H1 (cell line): ENCODE measurements around the gene ZNF581. TPM values are rescaled to one million over a fixed set of nuclear protein-coding genes. Genes with fewer than 3 reads are reported as not detected.

Source experiments
- CTCF ChIA-PET: fragments of 300-600 bp; sonication (Branson Sonifier 250); formaldehyde crosslinking; loops from one replicate; lab custom pipeline; 2021; ENCODE audit not compliant: partially characterized antibody; lab: Charles Lee
- POLR2A ChIA-PET: fragments of 300-600 bp; sonication (Branson Sonifier 250); formaldehyde crosslinking; loops from one replicate; lab custom pipeline; 2021; ENCODE audit warnings: inconsistent platforms; ENCODE audit not compliant: partially characterized antibody; lab: Charles Lee
- DNase-seq, 2 experiments: peaks; one replicate each; pipeline versions ENCODE4 v3.0.0 to v3.0.0-alpha.2; 2010 to 2022; ENCODE audit warnings: low spot score in 2 of 2, low read depth in 1 of 2, mixed read lengths in 1 of 2
- FAIRE-seq: peaks from 2 replicates; lab custom pipeline; 2011; peaks lifted over from hg19 to GRCh38; lab: Jason Lieb, UNC
- H2AFZ ChIP-seq: 2 replicates; pipeline ENCODE4 v1.8.1; 2012; ENCODE audit warnings: low read length, inconsistent platforms
- H2AK5ac ChIP-seq: 2 replicates; pipeline ENCODE4 v1.6.1; 2013; ENCODE audit warnings: low read depth, low read length
- H2BK120ac ChIP-seq: replicated peaks from 2 replicates; pipeline ENCODE3; 2013; ENCODE audit warnings: low read depth, low read length, inconsistent platforms
- H2BK12ac ChIP-seq: 2 replicates; pipeline ENCODE4 v1.6.1; 2013; ENCODE audit warnings: low read depth, low read length
- H2BK15ac ChIP-seq: 2 replicates; pipeline ENCODE4 v1.6.1; 2013; ENCODE audit warnings: low read length
- H2BK20ac ChIP-seq: 2 replicates; pipeline ENCODE4 v1.6.1; 2013; ENCODE audit warnings: low read length
- H2BK5ac ChIP-seq: 2 replicates; pipeline ENCODE4 v1.6.1; 2013; ENCODE audit warnings: low read depth, low read length
- H3K14ac ChIP-seq: 2 replicates; pipeline ENCODE4 v1.6.1; 2013; ENCODE audit warnings: inconsistent platforms; ENCODE audit not compliant: insufficient read length
- H3K18ac ChIP-seq: 2 replicates; pipeline ENCODE4 v1.6.1; 2013; ENCODE audit warnings: low read length; ENCODE audit errors: extremely low read depth
- H3K23ac ChIP-seq: 2 replicates; pipeline ENCODE4 v1.6.1; 2013; ENCODE audit warnings: inconsistent platforms; ENCODE audit not compliant: insufficient read length
- H3K23me2 ChIP-seq: 2 replicates; pipeline ENCODE4 v1.6.1; 2013; ENCODE audit warnings: low read depth, low read length
- H3K27ac ChIP-seq: 2 replicates; pipeline ENCODE4 v1.6.1; 2011; ENCODE audit warnings: low read depth, low read length, inconsistent platforms
- H3K27me3 ChIP-seq, 4 experiments: replicated peaks in 1 of 4; 1 replicate in 1 of 4; 2 replicates in 3 of 4; pipeline versions ENCODE4 v1.6.1 to v1.8.1; 2011 to 2013; ENCODE audit warnings: low read length in 3 of 4, mild to moderate bottlenecking in 3 of 4, inconsistent platforms in 2 of 4, mixed read lengths in 2 of 4, moderate library complexity in 1 of 4; ENCODE audit not compliant: control insufficient read depth in 3 of 4, insufficient read depth in 3 of 4; ENCODE audit errors: extremely low read depth in 1 of 4
- H3K36me3 ChIP-seq, 4 experiments: 2 replicates each; pipeline versions ENCODE4 v1.6.1 to v1.8.1; 2011 to 2013; ENCODE audit warnings: mild to moderate bottlenecking in 4 of 4, low read length in 3 of 4, moderate library complexity in 2 of 4, control low read depth in 1 of 4, inconsistent platforms in 1 of 4; ENCODE audit not compliant: insufficient read depth in 4 of 4, control insufficient read depth in 2 of 4
- H3K4ac ChIP-seq: replicated peaks from 2 replicates; pipeline ENCODE3; 2013; ENCODE audit warnings: low read length, low read depth, mixed read lengths, inconsistent platforms; ENCODE audit not compliant: insufficient read length
- H3K4me1 ChIP-seq, 4 experiments: replicated peaks in 1 of 4; 1 replicate in 1 of 4; 2 replicates in 3 of 4; pipeline versions ENCODE4 v1.6.1 to v1.8.1; 2011 to 2013; ENCODE audit warnings: low read length in 3 of 4, inconsistent platforms in 2 of 4, mixed read lengths in 1 of 4; ENCODE audit not compliant: insufficient read depth in 4 of 4, control insufficient read depth in 3 of 4
- H3K4me2 ChIP-seq, 2 experiments: 2 replicates each; pipeline versions ENCODE4 v1.6.1 to v1.8.1; 2011 to 2013; ENCODE audit warnings: low read depth in 2 of 2, low read length in 2 of 2, control low read depth in 1 of 2, inconsistent platforms in 1 of 2, mild to moderate bottlenecking in 1 of 2; ENCODE audit not compliant: insufficient read depth in 1 of 2
- H3K4me3 ChIP-seq, 4 experiments: fragments of 200-600, 300-600 bp in 1 of 4; sonication (generic), shearing (Covaris generic), sonication (Bioruptor Twin) in 1 of 4; 2 replicates each; pipeline versions ENCODE4 v1.5.1 to v1.8.1; 2011 to 2016; ENCODE audit warnings: low read length in 4 of 4, low read depth in 3 of 4, control low read depth in 2 of 4, inconsistent platforms in 2 of 4, mild to moderate bottlenecking in 2 of 4, mixed read lengths in 1 of 4, moderate library complexity in 1 of 4; ENCODE audit not compliant: insufficient read depth in 2 of 4; ENCODE audit errors: extremely low read depth in 1 of 4
- H3K56ac ChIP-seq: replicated peaks from 2 replicates; pipeline ENCODE3; 2013; ENCODE audit warnings: low read depth, mild to moderate bottlenecking, mixed read lengths, low read length, inconsistent platforms; ENCODE audit not compliant: insufficient read length
- H3K79me1 ChIP-seq: 2 replicates; pipeline ENCODE4 v1.6.1; 2013; ENCODE audit warnings: low read depth, low read length, control low read depth
- H3K79me2 ChIP-seq, 2 experiments: 2 replicates each; pipeline versions ENCODE4 v1.6.1 to v1.8.1; 2012 to 2013; ENCODE audit warnings: low read length in 2 of 2, mild to moderate bottlenecking in 2 of 2, inconsistent platforms in 1 of 2; ENCODE audit not compliant: insufficient read depth in 2 of 2, control insufficient read depth in 1 of 2
- H3K9ac ChIP-seq, 4 experiments: replicated peaks in 1 of 4; 1 replicate in 1 of 4; 2 replicates in 3 of 4; pipeline versions ENCODE4 v1.6.1 to v1.8.1; 2011 to 2013; ENCODE audit warnings: low read depth in 3 of 4, low read length in 3 of 4, control low read depth in 2 of 4, mild to moderate bottlenecking in 2 of 4, moderate library complexity in 2 of 4, inconsistent platforms in 1 of 4; ENCODE audit errors: extremely low read depth in 1 of 4
- H3K9me3 ChIP-seq, 2 experiments: 2 replicates each; pipeline versions ENCODE4 v1.6.1 to v1.8.1; 2012 to 2013; ENCODE audit warnings: mild to moderate bottlenecking in 2 of 2, moderate library complexity in 2 of 2, control low read depth in 1 of 2, inconsistent platforms in 1 of 2, low read depth in 1 of 2, low read length in 1 of 2, mixed read lengths in 1 of 2; ENCODE audit not compliant: insufficient read depth in 2 of 2
- H4K20me1 ChIP-seq, 2 experiments: replicated peaks in 1 of 2; 2 replicates each; pipeline versions ENCODE3 to v1.8.1; 2011 to 2013; ENCODE audit warnings: inconsistent platforms in 2 of 2, low read length in 2 of 2, mild to moderate bottlenecking in 1 of 2; ENCODE audit not compliant: insufficient read depth in 2 of 2, control insufficient read depth in 1 of 2
- H4K5ac ChIP-seq: 2 replicates; pipeline ENCODE4 v1.6.1; 2013; ENCODE audit warnings: low read length, low read depth, mixed read lengths, inconsistent platforms; ENCODE audit not compliant: insufficient read length
- H4K8ac ChIP-seq: 2 replicates; pipeline ENCODE4 v1.8.0; 2013; ENCODE audit warnings: mild to moderate bottlenecking, moderate library complexity, low read length, inconsistent platforms; ENCODE audit not compliant: insufficient read depth; ENCODE audit errors: extremely low read depth
- H4K91ac ChIP-seq: replicated peaks from 2 replicates; pipeline ENCODE3; 2013; ENCODE audit warnings: low read length, mixed read lengths, inconsistent platforms; ENCODE audit not compliant: insufficient read length
- CHD2 ChIP-seq: IDR thresholded peaks from 2 replicates; pipeline ENCODE4 v1.6.1; 2012; ENCODE audit warnings: low read length, improper control_type of control experiment
- E2F6 ChIP-seq: IDR thresholded peaks from 2 replicates; pipeline ENCODE4 v1.6.1; 2012; ENCODE audit warnings: inconsistent platforms
- EGR1 ChIP-seq: IDR thresholded peaks from 2 replicates; pipeline ENCODE4 v1.6.1; 2011; ENCODE audit warnings: low read depth, low read length, borderline replicate concordance
- KDM1A ChIP-seq: fragments of 200-600, 300-600 bp; sonication (generic); IDR thresholded peaks from 2 replicates; pipeline ENCODE4 v1.7.1; 2016; ENCODE audit warnings: mild to moderate bottlenecking, low read length, borderline replicate concordance
- KDM4A ChIP-seq: IDR thresholded peaks from one replicate; pipeline ENCODE4 v1.7.1; 2012; ENCODE audit warnings: low read depth, mild to moderate bottlenecking, moderate library complexity, low read length, inconsistent platforms; ENCODE audit not compliant: severe bottlenecking
- KDM5A ChIP-seq: fragments of 200-600 bp; IDR thresholded peaks from 2 replicates; pipeline ENCODE4 v1.7.1; 2012; ENCODE audit warnings: mild to moderate bottlenecking, low read length, inconsistent platforms, mixed read lengths
- NANOG ChIP-seq: IDR thresholded peaks from 2 replicates; pipeline ENCODE4 v1.6.1; 2011; ENCODE audit warnings: low read length, low read depth, mild to moderate bottlenecking, inconsistent platforms; ENCODE audit not compliant: insufficient read depth, poor library complexity, severe bottlenecking
- POLR2A ChIP-seq, 2 experiments: IDR thresholded peaks; 1 replicate in 1 of 2; 2 replicates in 1 of 2; pipeline ENCODE4 v1.6.1; 2011; ENCODE audit warnings: low read depth in 2 of 2, low read length in 2 of 2, mild to moderate bottlenecking in 2 of 2; ENCODE audit errors: control extremely low read depth in 1 of 2
- POU5F1 ChIP-seq: IDR thresholded peaks from 2 replicates; pipeline ENCODE4 v1.6.1; 2011; ENCODE audit warnings: low read depth, mild to moderate bottlenecking, low read length, moderate library complexity
- SP4 ChIP-seq: IDR thresholded peaks from 2 replicates; pipeline ENCODE4 v1.6.1; 2012; ENCODE audit warnings: low read length, inconsistent platforms
- SRF ChIP-seq: IDR thresholded peaks from 2 replicates; pipeline ENCODE4 v1.6.1; 2011; ENCODE audit warnings: mild to moderate bottlenecking, low read depth, low read length, moderate library complexity
- TBP ChIP-seq: IDR thresholded peaks from 2 replicates; pipeline ENCODE4 v1.6.1; 2011; ENCODE audit warnings: low read depth, low read length, improper control_type of control experiment
- TCF12 ChIP-seq: IDR thresholded peaks from 2 replicates; pipeline ENCODE4 v1.6.1; 2011; ENCODE audit warnings: low read depth, mild to moderate bottlenecking, low read length
- WGBS, 2 experiments: shearing (Covaris generic) in 1 of 2; methylation state at CpG; one replicate each; pipeline versions ENCODE4 v1.1.6 to v1.1.7; 2013 to 2015; ENCODE audit warnings: low lambda C conversion rate in 2 of 2, mixed read lengths in 2 of 2, inconsistent platforms in 1 of 2, low coverage in 1 of 2, missing lambda C conversion rate in 1 of 2; ENCODE audit not compliant: insufficient replicate concordance in 2 of 2, insufficient coverage in 1 of 2, insufficient read length in 1 of 2; ENCODE audit errors: extremely low coverage in 1 of 2, missing lambda C conversion rate in 1 of 2; 5-methylcytosine and 5-hydroxymethylcytosine counted together
- polyA plus RNA-seq, 7 experiments: library from polyadenylated mRNA; depleted of rRNA in 3 of 7; stranded (reverse) in 5 of 7; unstranded in 2 of 7; fragments of >200 nt in 5 of 7; fragments of 200-250 nt in 2 of 7; gene quantifications; 1 replicate in 5 of 7; 2 replicates in 1 of 7; 4 replicates in 1 of 7; pipeline versions ENCODE4 v1.2.1 to v1.2.3, GENCODE V29; 2011 to 2013; ENCODE audit warnings: missing spikeins in 2 of 7, mixed read lengths in 2 of 7
- total RNA-seq: library from RNA; stranded (reverse); fragmentation: NEBNext Ultra II Directional; extraction: Animal tissue kit (Norgen Biotek cat#: 25700); gene quantifications from 2 replicates; pipeline ENCODE4 v1.2.1, GENCODE V29; 2021

ZNF581 gene
- total and polyA plus RNA-seq, 2 of the 8 experiments (the other 6 are each of a cell fraction or from before 2014, with no cell fraction given), result 73.0 to 76.1 TPM

DNA sequence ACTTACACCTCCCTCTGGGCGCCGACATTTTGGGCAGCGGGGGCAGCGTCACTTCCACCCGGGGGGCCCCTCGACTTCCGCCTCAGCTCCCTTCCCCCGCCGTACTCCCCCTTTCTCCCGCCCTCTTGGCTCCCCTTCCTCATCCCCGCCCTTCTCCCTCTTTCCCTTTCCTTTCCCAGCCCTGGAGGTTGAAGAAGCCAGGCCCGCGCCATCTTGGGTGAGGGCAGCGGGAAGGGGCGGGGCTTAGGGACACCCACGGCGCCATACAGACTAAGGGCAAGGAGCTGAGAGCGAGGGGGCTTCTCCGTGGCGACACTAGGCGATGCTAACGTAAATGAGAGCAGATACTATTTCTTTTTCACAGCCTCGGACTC lies 44.0 kb upstream of the ZNF581 start, which contains the start of gene FIZ1:
FIZ1 (minus strand) TSS at position 50 of the 374 bp plus-strand sequence. CDS start 1,652 bp downstream, outside the sequence.
- Histone ChIP-seq H4K91ac (peak within 1 kb of the TSS; percentile 100), H3K4me3 (peak within 1 kb of the TSS; percentile 78 to 95 (median 86)), H3K9ac (peak within 1 kb of the TSS; percentile 95 to 100 (median 100)), H3K56ac (peak within 1 kb of the TSS; percentile 98), H2BK12ac (peak within 1 kb of the TSS; percentile 89), H4K20me1 (peaks cover 0 to 2% of the 10 kb centered on the region in 2 experiments), H2BK120ac (peak within 1 kb of the TSS; percentile 99), H2BK20ac (0 out of 2 replicates have a peak within 1 kb of the TSS, but pooled peaks have one; percentile 66), H3K27ac (peak within 1 kb of the TSS; percentile 100), H3K23me2 (peaks cover 10% of the 10 kb centered on the region; the same call in 1 of the 2 replicates), H3K9me3 (no peaks in the 10 kb centered on the region), H3K4ac (no peak within 1 kb of the TSS), H2AK5ac (0 out of 2 replicates have a peak within 1 kb of the TSS, but pooled peaks have one; percentile 16), H3K36me3 (peaks cover 0 to 10% (median 8%) of the 10 kb centered on the region in 4 experiments; a peak in 3 of 8 replicates), H3K23ac (no peak within 1 kb of the TSS), H2AFZ (peak within 1 kb of the TSS; percentile 76; the same call in 1 of the 2 replicates), H4K5ac (peak within 1 kb of the TSS; percentile 92), H4K8ac (peak within 1 kb of the TSS; percentile 100; the same call in 1 of the 2 replicates), H3K27me3 (no peaks in the 10 kb centered on the region), H3K4me1 (peaks cover 0 to 14% (median 6%) of the 10 kb centered on the region in 4 experiments; a peak in 5 of 7 replicates), H3K4me2 (peak within 1 kb of the TSS; percentile 72 to 95), H3K79me2 (peaks cover 0 to 3% of the 10 kb centered on the region in 2 experiments; a peak in 2 of 4 replicates), H2BK15ac (peak within 1 kb of the TSS; percentile 95; the same call in 1 of the 2 replicates), H3K14ac (no peak within 1 kb of the TSS), H2BK5ac (peak within 1 kb of the TSS; percentile 98), H3K18ac (peak within 1 kb of the TSS; percentile 97), H3K79me1 (peaks cover 3% of the 10 kb centered on the region)
- no peak for FAIRE-seq
- peak; percentile 93 to 97 for DNase-seq
- ChIA-PET POLR2A (interaction anchor here (0.6 to 3.7 kb wide), 41 partner anchors 10 to 1790 kb away, joined by 3 to 42 read pairs (median 4); partner anchors contain the start of genes HSPBP1, NAT14, TMEM238 and U2AF2), CTCF (interaction anchor here (0.6 to 2.7 kb wide), 6 partner anchors 12 to 155 kb away, joined by 3 to 12 read pairs (median 3); no protein-coding TSS in a partner anchor)
- 1% methylated on average over 12 of the region's 23 CpGs; no CpG with 5 or more reads in 1 of the 2 experiments for WGBS, 2 experiments
- TF ChIP-seq SRF (no peak), TBP (peak; percentile 2; the same call in 1 of the 2 replicates), SP4 (no peak), EGR1 (peak; percentile 81; the same call in 1 of the 2 replicates), NANOG (no peak), KDM4A (no peak), KDM5A (no peak), TCF12 (0 out of 2 replicates have a peak, but pooled peaks have one; percentile 7), POLR2A (IDR thresholded peaks at IDR 0.05; ENCODE audit: control extremely low read depth in 1 of 2, low read depth in 2 of 2, low read length in 2 of 2) (peak in 1 of 2 experiments; percentile 81; a peak in 1 of 3 replicates), CHD2 (peak; percentile 40; the same call in 1 of the 2 replicates), POU5F1 (no peak), KDM1A (no peak), E2F6 (no peak)
